H54 (cell line): Measurements from ENCODE around the gene ECE2.

Experiments
- DNase-seq: peaks from one replicate; pipeline ENCODE4 v3.0.0; 2011; ENCODE audit warnings: low spot score, mixed read lengths; ENCODE audit not compliant: insufficient read length
- FAIRE-seq: peaks from 3 replicates; lab custom pipeline; 2011; peaks lifted over from hg19 to GRCh38; lab: Jason Lieb, UNC
- POLR2A ChIP-seq: IDR thresholded peaks from 2 replicates; pipeline ENCODE4 v1.6.1; 2011; ENCODE audit warnings: low read depth, mild to moderate bottlenecking, low read length

Gene ECE2

DNA sequence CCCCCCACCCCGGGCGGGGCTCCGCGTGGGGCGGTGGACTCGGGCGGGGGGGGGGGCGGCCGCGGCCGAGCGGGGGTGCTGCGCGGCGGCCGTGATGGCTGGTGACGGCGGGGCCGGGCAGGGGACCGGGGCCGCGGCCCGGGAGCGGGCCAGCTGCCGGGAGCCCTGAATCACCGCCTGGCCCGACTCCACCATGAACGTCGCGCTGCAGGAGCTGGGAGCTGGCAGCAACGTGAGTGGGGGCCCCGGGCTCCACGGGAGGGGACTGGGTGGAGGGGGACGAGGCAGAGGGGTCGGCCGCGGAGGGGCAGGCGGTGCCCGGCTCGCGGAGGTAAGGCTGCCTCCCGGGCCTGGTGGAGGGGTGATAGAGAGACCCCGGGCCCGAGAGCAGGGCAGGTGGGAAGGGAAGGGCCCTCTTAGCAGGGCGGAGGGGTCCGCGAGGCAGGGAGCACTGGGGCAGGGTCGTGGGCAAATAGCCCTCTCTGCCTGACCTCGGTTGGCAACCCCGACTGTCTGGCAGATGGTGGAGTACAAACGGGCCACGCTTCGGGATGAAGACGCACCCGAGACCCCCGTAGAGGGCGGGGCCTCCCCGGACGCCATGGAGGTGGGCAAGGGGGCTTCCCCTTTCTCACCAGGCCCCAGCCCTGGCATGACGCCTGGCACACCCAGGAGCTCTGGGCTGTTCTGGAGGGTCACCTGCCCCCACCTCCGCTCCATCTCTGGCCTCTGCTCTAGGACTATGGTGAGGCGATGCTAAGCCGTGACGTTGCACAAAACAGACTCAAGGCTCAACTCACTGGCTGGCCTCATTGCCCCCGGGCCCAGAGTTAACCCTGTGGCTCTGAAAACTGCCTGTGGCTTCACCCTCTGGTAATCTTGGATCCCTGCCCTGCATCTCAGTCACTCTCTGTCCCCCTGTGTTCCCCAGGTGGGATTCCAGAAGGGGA is at the start of gene ECE2:
TSS of gene ECE2 (plus strand) at position 62 of the 950 bp plus-strand sequence. CDS start at position 194, 132 bp downstream.
- DNase-seq (no peak), FAIRE-seq (no peak)

DNA sequence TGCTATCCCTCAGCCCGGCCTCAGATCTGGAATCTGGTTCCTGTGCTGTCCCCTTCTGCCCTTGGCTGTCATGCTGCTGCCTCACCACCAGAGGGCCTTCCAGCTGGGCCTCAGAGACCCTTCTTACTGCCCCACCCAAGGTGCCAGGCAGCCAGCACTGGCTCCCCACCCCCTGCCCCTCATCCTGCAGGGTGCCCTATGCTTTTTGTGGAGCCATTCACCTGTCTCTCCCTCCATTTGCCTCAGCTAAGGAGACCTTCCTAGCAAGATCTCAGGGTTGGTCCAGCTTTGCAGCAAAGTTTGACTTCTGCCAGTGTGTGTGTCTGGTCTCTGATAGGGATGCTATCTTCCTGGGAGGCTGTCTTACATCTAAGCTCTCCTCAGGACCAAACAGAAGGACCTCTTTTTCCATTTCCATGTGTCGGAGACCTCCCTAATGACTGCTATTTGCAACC is 48.3 kb upstream of the ECE2 start:
- FAIRE-seq (no peak), DNase-seq (peak; percentile 89)
- no peak for TF ChIP-seq POLR2A

More for the DNA sequence above, at the start of gene ECE2:
- no peak for TF ChIP-seq POLR2A

DNA sequence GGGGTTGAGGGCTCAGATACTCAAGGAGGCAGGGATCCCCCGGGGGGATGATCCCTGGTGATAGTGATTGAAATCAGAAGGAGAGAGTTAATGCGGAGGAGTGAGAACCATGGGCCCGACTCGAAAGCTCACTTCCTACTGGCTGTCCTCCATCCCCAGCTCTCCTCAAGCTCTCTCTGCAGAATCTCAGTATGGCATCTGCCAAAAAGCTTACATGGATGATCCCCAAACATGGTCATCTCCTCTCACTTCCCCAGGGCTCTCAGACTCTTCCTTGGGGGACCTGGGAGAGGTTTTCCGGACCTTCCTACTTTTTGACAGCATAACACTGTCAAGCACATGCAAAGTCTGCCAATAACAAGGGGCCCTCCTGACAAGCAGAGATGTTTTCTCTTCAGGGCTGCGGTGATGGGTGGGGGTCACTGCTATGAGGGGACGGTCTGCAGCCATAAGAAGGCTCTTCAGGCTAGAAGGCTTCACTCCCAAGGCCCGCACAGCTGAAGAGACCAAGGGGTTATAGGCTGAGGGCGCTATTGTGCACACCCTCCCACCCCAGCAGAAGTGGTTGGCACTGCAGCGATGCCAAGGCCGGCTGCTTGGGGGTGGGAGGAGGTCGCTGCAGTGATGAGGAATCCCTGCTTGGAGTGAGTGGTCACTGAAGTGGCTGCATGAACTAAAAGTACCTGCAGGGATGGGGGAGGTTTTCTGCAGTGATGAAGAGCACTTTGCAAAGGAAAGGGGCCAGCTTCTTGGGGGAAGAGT is 47.3 kb upstream of the ECE2 start:
- no peak for FAIRE-seq
- DNase-seq: no peak
- TF ChIP-seq POLR2A: no peak

DNA sequence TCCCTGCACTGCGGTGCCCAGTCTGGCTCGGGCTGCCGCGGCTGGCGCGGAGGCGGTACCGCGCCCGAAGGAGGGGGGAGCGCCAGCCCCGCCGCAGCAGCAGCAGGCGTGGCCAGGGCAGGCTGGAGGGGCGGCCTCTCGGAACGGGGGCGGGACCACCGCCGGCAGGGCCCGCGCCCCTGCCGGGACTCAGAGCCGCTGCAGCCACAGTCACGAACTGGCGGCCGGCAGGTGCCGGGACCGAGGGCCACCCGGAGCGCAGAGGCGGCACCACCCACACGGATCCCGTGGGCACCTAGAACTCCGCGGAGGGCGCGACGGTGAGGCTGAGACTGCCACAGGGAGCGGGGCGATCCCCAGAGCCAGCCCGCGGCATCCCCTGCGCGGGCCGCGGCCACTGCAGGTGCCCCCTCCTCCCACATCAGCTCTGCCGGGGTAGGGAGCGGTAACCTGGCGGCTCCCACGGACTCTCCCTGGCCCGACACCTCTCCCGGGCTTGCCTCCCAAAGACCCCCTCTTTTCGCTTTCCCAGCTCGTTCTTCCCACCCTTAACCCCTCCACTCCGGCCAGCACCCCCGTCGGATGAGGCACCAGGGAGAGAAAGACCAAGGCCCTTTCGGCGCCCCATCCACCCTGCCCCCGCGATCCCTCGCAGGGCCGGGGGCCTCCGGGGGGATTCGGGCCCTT is 46.3 kb upstream of the ECE2 start, which contains the start of gene VWA5B2:
TSS of gene VWA5B2 (plus strand) at position 192 of the 687 bp plus-strand sequence. CDS start 944 bp downstream, outside the sequence.
- no peak for TF ChIP-seq POLR2A
- peak; percentile 99 for DNase-seq
- no peak for FAIRE-seq

DNA sequence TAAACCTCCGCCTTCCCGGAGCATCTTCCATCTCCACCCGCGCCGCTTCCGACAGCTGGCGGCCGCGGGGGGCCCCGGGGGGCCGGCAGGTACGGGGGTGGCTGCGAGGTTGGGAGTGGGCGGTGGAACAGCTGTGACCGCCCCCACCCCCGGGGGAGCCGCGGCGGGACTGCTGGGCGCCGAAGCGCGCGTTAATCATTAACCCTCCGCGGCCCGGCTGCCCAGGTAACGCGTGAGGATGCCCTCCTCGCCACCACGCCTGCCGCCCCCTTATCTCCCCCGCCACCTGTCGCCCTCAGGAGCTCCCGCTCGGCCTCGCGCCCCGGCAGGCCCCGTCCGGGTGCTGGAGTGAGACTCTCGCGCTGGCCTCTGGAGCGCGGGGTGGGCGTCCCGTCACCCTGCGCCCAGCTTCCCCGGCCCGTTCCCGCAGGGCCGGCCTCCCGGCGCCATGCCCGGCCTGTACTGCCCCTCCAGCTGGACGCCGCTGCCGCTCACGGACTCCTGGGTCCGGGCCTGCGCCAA is 45.7 kb upstream of the ECE2 start:
- FAIRE-seq: no peak
- no peak for DNase-seq
- no peak for TF ChIP-seq POLR2A

DNA sequence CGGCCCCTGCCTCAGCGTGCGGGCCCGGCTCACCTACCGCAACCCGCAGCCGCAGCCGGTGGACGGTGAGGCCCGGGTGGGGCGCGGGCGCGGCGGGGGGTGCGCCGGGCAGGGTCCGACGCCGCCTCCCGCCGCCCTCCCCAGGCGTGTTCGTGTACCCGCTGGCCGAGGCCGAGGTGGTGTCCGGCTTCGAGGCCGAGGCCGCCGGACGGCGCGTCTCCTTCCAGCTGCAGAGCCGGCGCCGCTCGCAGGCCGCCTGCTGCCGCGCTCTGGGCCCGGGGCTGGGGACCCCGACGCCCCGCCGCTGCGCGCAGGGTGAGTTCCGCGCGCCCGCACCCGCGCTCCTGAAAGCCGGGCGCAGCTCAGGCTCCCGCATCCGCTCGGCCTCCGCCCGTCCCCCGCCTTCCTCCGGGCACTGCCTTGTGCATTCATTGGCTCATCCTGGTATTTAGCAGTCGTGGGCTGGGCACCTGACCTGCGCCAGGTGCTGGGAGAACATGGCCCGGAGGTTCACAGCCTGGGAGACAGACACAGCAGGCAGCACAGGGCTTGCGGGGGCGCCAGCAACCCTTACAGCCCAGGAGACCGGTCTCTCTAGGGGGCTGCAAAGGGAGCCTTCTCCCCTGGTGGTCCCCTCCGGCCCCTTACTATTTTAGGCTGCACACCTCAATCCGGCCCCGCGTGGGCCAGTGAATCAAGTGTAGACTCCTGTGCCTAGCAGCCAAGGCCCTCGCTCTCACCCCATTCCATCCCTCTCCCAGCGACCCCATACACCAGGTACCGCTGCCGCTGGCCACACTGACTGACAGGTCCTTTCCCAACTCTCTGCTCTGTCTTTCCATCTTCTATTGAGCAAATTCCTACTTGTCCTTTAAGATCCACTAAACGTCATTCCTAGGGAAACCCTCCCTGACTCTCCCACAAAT is 45.0 kb upstream of the ECE2 start:
- FAIRE-seq (no peak), DNase-seq (no peak)
- no peak for TF ChIP-seq POLR2A

DNA sequence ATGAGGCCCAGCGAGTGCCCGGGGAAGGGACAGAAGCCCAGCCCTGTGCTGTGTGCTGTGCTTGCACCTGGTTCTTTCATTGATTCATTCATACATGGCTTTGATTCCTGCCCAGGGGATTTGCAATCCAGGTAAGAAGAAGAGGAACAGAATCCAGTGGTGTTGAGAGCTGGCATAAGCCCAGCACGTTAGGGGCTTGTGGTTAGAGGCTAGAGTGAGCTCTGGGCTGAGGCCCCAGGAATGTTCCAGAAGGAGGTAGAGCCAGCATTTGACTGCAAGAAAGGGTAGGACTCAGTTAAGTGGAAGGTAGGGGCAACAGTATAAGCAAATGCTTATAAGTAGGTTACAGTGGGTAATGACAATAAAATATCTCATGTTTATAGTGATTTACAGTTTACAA is 44.2 kb upstream of the ECE2 start:
- no peak for TF ChIP-seq POLR2A

DNA sequence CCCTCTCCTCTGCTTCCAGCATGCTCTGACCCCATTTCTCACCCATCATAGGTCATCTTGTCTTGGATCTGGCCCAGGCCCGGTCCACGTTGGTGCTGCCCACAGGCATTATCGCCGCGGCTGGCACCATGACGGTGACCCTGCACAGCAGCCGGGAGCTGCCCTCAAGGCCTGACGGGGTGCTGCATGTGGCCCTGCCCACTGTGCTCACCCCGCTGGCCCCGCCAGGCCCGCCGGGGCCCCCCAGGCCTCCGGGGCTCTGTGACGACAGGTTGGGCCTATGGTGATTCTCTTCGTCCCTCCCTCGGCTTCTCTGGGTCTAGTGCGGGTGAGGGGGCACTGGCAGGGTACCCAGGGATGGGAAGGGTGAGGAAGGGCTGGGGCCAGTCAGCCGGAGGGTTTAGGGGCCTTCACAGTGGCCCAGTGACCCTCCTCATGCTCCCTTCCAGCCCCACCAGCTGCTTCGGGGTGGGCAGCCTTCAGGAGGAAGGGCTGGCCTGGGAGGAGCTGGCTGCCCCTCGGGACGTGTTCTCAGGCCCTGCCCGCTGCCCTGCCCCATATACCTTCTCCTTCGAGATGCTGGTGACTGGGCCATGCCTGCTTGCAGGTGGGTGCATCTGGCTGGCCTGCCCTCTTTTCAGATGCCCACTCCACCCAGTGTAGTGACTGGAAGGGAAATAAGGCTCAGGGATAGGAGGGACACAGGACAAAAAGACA is 42.5 kb upstream of the ECE2 start:
- no peak for FAIRE-seq
- no peak for TF ChIP-seq POLR2A
- no peak for DNase-seq

More for the DNA sequence above, 44.2 kb upstream of the ECE2 start:
- DNase-seq: no peak
- FAIRE-seq: no peak

DNA sequence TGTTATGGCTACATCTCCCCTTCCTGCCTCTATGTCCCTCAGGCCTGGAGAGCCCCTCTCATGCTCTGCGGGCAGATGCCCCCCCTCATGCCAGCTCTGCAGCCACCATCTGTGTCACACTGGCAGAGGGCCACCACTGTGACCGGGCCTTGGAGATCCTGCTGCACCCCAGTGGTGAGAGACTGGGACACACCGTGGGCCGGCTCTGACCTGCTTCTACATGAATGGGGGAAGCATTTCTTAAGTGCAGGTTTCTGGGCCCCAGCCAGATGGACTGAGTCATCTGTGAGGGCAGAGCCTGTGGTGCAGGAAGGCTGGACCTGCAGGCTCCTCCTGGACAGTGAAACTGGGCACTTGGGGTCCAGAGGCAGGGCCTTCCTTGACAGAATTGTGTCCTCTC is 41.6 kb upstream of the ECE2 start:
- peak; percentile 100 for DNase-seq
- no peak for TF ChIP-seq POLR2A
- peak; percentile 97 for FAIRE-seq

DNA sequence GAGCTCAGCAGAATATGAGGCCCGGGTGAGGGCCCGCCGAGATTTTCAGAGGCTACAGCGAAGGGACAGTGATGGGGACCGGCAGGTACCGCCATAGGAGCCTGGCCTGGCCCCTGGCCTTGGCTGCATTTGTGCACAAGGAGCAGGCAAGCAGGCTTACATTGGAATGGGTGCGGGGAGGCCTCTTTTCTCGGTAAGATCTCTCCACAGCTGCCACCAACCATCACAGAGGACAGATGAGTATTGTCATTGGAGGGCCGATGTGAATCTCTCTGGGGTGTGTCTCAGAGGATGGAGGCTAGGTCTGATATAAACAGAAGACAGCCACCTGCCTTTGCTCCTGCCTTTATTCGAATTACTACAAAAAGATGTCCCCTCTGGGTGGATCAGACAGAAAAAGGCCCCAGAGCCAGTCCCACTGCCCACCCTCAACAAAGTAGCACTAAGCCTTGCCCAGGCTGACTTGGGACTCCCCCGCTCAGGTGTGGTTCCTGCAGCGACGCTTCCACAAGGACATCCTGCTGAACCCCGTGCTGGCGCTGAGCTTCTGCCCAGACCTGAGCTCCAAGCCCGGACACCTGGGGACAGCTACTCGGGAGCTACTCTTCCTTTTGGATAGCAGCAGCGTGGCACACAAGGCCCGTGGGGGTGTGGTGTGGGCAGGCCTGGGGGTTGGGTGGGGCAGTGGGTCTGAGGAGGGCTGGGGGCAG is 41.0 kb upstream of the ECE2 start:
- no peak for FAIRE-seq
- no peak for TF ChIP-seq POLR2A
- DNase-seq: peak; percentile 7

DNA sequence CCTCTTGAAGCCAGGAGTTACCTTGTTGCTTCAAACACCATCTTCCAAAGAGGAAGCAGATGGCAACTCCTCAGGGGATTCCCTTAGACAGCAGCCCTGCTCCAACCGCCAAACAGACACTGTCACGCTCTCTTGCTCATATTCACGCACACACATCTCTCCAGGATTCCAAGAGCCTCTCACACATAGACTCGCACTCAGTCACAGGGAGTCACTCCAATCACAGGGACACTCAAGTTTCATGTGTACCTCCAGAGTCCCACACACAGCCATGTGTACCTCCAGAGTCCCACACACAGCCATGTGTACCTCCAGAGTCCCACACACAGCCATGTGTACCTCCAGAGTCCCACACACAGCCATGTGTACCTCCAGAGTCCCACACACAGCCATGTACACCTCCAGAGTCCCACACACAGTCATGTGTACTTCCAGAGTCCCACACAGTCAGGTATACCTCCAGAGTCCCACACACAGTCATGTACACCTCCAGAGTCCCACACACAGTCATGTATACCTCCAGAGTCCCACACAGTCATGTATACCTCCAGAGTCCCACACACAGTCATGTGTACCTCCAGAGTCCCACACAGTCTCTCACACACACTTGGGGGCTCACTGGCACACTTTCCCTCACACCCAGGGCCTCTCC is 40.3 kb upstream of the ECE2 start:
- DNase-seq: no peak
- FAIRE-seq: no peak
- TF ChIP-seq POLR2A: no peak
